ENCODE results near the gene SGCG.
"Not testable (repeated sequence)": the region's sequence is repeated elsewhere in the genome, so short reads cannot be mapped to it uniquely, and the experiment has no call there.

The SGCG gene

GRCh38 chr13:23231241-23231640 lies 50.5 kb downstream of the SGCG start:
- DNase-seq: no peak

GRCh38 chr13:23235994-23236393 lies 55.2 kb downstream of the SGCG start:
- no peak for DNase-seq

GRCh38 chr13:23243066-23243465 lies 62.3 kb downstream of the SGCG start:
- no peak for DNase-seq

- DNase-seq: not testable (repeated sequence)
These were observed 67.6 kb downstream of the SGCG start for GRCh38 chr13:23248410-23248809.

GRCh38 chr13:23254506-23254905 lies 73.7 kb downstream of the SGCG start:
- no peak for DNase-seq

GRCh38 chr13:23267571-23267970 lies 86.8 kb downstream of the SGCG start:
- DNase-seq: no peak

- DNase-seq: no peak
These were observed 87.7 kb downstream of the SGCG start for GRCh38 chr13:23268441-23268840.

GRCh38 chr13:23271331-23271730 lies 90.6 kb downstream of the SGCG start:
- no peak for DNase-seq

GRCh38 chr13:23273498-23273897 lies 92.7 kb downstream of the SGCG start:
- no peak for DNase-seq

GRCh38 chr13:23279321-23279720 lies 98.5 kb downstream of the SGCG start:
- no peak for DNase-seq

GRCh38 chr13:23288564-23288963 lies 107.8 kb downstream of the SGCG start:
- no peak for DNase-seq

- DNase-seq: no peak
These were observed 108.2 kb downstream of the SGCG start for GRCh38 chr13:23288995-23289394.

GRCh38 chr13:23289917-23290357 lies 109.2 kb downstream of the SGCG start:
- peak; percentile 12 for DNase-seq

- no peak for DNase-seq
These were observed 111.8 kb downstream of the SGCG start for GRCh38 chr13:23292586-23292985.

- DNase-seq: not testable (repeated sequence)
These were observed 134.1 kb downstream of the SGCG start for GRCh38 chr13:23314837-23315236.

- no peak for DNase-seq
These were observed 139.1 kb downstream of the SGCG start for GRCh38 chr13:23319883-23320224.

GRCh38 chr13:23320926-23321534 lies 140.3 kb downstream of the SGCG start:
- no peak for DNase-seq

- no peak for DNase-seq
These were observed 140.9 kb downstream of the SGCG start for GRCh38 chr13:23321535-23322241.

GRCh38 chr13:23322353-23323336 lies 141.9 kb downstream of the SGCG start:
- no peak for DNase-seq

GRCh38 chr13:23323946-23324709 lies 143.3 kb downstream of the SGCG start:
- no peak for DNase-seq

GRCh38 chr13:23325191-23325590 lies 144.4 kb downstream of the SGCG start:
- DNase-seq: no peak

GRCh38 chr13:23330356-23330755 lies 149.6 kb downstream of the SGCG start:
- DNase-seq: no peak

- DNase-seq: no peak
These were observed 158.4 kb downstream of the SGCG start for GRCh38 chr13:23339225-23339624.

Data from SHP77 treated with DMSO at 0.1 percent for 48 hours (cell line).